MM.1S (cell line): Measurements from ENCODE around the gene C1QTNF6.

Experiments used
- DNase-seq: peaks from one replicate; pipeline ENCODE4 v3.0.0-alpha.2; 2015
- H2AFZ ChIP-seq: fragments of 300-600 bp; sonication (generic); 2 replicates; pipeline ENCODE4 v1.6.0; 2016; ENCODE audit warnings: antibody characterized with exemption, low read length
- H3F3A ChIP-seq: fragments of 300-600 bp; sonication (generic); 2 replicates; pipeline ENCODE4 v1.6.1; 2016; ENCODE audit warnings: mild to moderate bottlenecking, antibody characterized with exemption, low read length, moderate library complexity, mixed read lengths; ENCODE audit not compliant: insufficient read depth
- H3K27ac ChIP-seq: fragments of 300-600 bp; sonication (generic); 2 replicates; pipeline ENCODE4 v1.5.1; 2016; ENCODE audit warnings: mild to moderate bottlenecking, low read length
- H3K27me3 ChIP-seq: fragments of 300-600 bp; sonication (generic); replicated peaks from 2 replicates; pipeline ENCODE4 v1.6.0; 2016; ENCODE audit warnings: low read length; ENCODE audit not compliant: insufficient read depth
- H3K36me3 ChIP-seq: fragments of 300-600 bp; sonication (generic); replicated peaks from 2 replicates; pipeline ENCODE4 v1.6.1; 2016; ENCODE audit warnings: mild to moderate bottlenecking, low read length, mixed read lengths; ENCODE audit not compliant: insufficient read depth
- H3K4me1 ChIP-seq: fragments of 300-600 bp; sonication (generic); 2 replicates; pipeline ENCODE4 v1.6.1; 2016; ENCODE audit warnings: low read length, mixed read lengths
- H3K4me2 ChIP-seq: fragments of 300-600 bp; sonication (generic); 2 replicates; pipeline ENCODE4 v1.6.0; 2016; ENCODE audit warnings: low read depth, low read length
- H3K4me3 ChIP-seq: fragments of 300-600 bp; sonication (generic); 2 replicates; pipeline ENCODE4 v1.5.1; 2016; ENCODE audit warnings: low read length, mixed read lengths
- H3K79me2 ChIP-seq: fragments of 300-600 bp; sonication (generic); 2 replicates; pipeline ENCODE4 v1.6.1; 2016; ENCODE audit warnings: mixed run types, low read length, mixed read lengths
- H3K9ac ChIP-seq: fragments of 300-600 bp; sonication (generic); 2 replicates; pipeline ENCODE4 v1.6.1; 2016; ENCODE audit warnings: low read length, mixed read lengths
- H3K9me2 ChIP-seq: fragments of 300-600 bp; sonication (generic); replicated peaks from 2 replicates; pipeline ENCODE4 v1.6.1; 2016; ENCODE audit warnings: mild to moderate bottlenecking, low read length, mixed read lengths; ENCODE audit not compliant: insufficient read depth
- H3K9me3 ChIP-seq: fragments of 300-600 bp; sonication (generic); replicated peaks from 2 replicates; pipeline ENCODE4 v1.6.1; 2016; ENCODE audit warnings: mild to moderate bottlenecking, low read length, mixed read lengths; ENCODE audit not compliant: insufficient read depth
- H4K20me1 ChIP-seq: fragments of 300-600 bp; sonication (generic); 2 replicates; pipeline ENCODE4 v1.6.1; 2016; ENCODE audit warnings: mild to moderate bottlenecking, low read length, moderate library complexity, mixed read lengths; ENCODE audit not compliant: insufficient read depth
- CTCF ChIP-seq: fragments of 300-600 bp; sonication (generic); IDR thresholded peaks from 2 replicates; pipeline ENCODE4 v1.5.1; 2016; ENCODE audit warnings: antibody characterized with exemption, low read length, mixed read lengths
- EZH2 ChIP-seq: fragments of 300-600 bp; sonication (generic); optimal IDR thresholded peaks from 2 replicates; pipeline ENCODE3; 2017; ENCODE audit warnings: low read depth, mild to moderate bottlenecking, antibody characterized with exemption, low read length, mixed read lengths
- EZH2phosphoT487 ChIP-seq: fragments of 300-600 bp; sonication (generic); IDR thresholded peaks from 2 replicates; pipeline ENCODE4 v1.6.1; 2018; ENCODE audit warnings: antibody characterized with exemption, low read length

The C1QTNF6 gene

GRCh38 chr22:37209140-37209845 is 21.2 kb upstream of the C1QTNF6 start:
- H3K79me2 ChIP-seq: no peaks in the 10 kb centered on the region
- H3K9ac ChIP-seq: no peak overlapping the region
- TF ChIP-seq CTCF (no peak), EZH2 (no peak), EZH2phosphoT487 (no peak)
- DNase-seq: no peak
- no peaks in the 10 kb centered on the region for H3K9me3 ChIP-seq
- no peak overlapping the region for H3K27ac ChIP-seq
- no peaks in the 10 kb centered on the region for H4K20me1 ChIP-seq
- H3K9me2 ChIP-seq: no peaks in the 10 kb centered on the region
- H3K36me3 ChIP-seq: no peaks in the 10 kb centered on the region
- no peaks in the 10 kb centered on the region for H3K27me3 ChIP-seq
- H3K4me1 ChIP-seq: peaks cover under 1% of the 10 kb centered on the region; the same call in 1 of the 2 replicates
- H3K4me2 ChIP-seq: no peak overlapping the region
- H3F3A ChIP-seq: no peaks in the 10 kb centered on the region
- no peak overlapping the region for H3K4me3 ChIP-seq
- H2AFZ ChIP-seq: no peak overlapping the region

DNA sequence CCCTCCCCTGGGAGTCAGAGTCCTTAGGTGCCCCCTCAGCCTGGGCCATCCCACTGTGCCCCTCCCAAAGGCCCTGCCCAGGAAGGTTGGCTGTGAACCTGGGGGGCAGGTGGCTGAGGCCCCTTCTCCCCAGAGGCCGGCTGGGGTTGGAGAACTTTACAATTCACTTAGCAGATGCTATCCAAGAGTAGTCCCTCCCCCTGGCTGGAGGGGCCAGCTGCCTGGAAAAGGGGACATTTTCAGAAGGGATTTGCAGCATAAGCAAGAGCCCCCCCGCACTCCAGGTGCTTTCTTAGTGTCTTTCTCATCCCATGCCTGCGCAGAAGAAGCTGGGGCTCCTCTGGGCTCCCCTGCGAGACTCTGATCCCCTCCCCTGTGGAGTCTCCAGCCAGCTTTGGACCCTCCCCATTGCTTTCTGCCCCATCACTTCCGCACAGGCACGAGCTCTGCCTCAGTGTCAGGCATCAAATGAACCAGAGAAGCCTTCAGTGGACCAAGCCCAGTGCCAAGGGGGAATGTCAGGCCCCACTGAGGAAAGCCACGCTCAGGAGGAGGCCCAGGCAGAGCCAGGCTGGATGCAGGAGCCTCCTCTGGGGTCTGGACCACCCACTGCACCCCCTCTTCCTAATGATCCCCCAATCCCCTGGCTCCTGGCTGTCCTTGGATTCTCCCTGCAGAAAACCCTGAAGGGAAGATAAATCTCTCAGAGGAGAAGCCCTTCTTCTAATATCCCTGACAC is 20.5 kb upstream of the C1QTNF6 start:
- Histone ChIP-seq H3K4me2 (no peak overlapping the region), H3K79me2 (no peaks in the 10 kb centered on the region), H3K4me3 (no peak overlapping the region), H3K27me3 (no peaks in the 10 kb centered on the region), H3K9me3 (no peaks in the 10 kb centered on the region), H3K27ac (no peak overlapping the region), H4K20me1 (no peaks in the 10 kb centered on the region), H3K9ac (no peak overlapping the region), H3K9me2 (no peaks in the 10 kb centered on the region), H3K36me3 (no peaks in the 10 kb centered on the region), H3K4me1 (no peaks in the 10 kb centered on the region), H2AFZ (no peak overlapping the region), H3F3A (no peaks in the 10 kb centered on the region)
- no peak for TF ChIP-seq EZH2phosphoT487
- TF ChIP-seq EZH2: no peak
- no peak for TF ChIP-seq CTCF
- no peak for DNase-seq

DNA sequence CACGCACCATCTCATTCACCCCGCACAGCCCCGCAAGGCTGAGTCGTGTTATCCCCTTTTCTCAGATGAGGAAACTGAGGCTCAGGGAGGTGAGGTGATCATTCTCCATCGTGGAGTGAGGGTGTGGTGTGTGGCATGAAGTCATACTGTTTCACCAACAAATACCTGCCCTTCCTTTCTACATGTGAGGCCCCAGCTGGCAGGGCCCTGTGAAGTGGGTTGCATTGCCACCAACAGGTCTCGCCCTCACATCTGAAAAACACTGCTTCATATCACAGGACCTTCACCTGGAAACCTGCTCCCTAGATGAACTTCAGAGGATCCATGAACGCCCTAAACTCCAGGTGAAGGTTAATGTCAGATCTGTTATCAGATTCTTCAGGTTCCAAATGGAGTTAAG is 19.9 kb upstream of the C1QTNF6 start:
- no peaks in the 10 kb centered on the region for H3K27me3 ChIP-seq
- H3K79me2 ChIP-seq: no peaks in the 10 kb centered on the region
- no peaks in the 10 kb centered on the region for H3F3A ChIP-seq
- DNase-seq: no peak
- no peak overlapping the region for H3K4me3 ChIP-seq
- TF ChIP-seq EZH2phosphoT487 (no peak), EZH2 (no peak), CTCF (no peak)
- no peaks in the 10 kb centered on the region for H3K9me2 ChIP-seq
- no peak overlapping the region for H2AFZ ChIP-seq
- no peak overlapping the region for H3K9ac ChIP-seq
- H3K9me3 ChIP-seq: no peaks in the 10 kb centered on the region
- no peaks in the 10 kb centered on the region for H3K36me3 ChIP-seq
- no peak overlapping the region for H3K4me2 ChIP-seq
- H4K20me1 ChIP-seq: no peaks in the 10 kb centered on the region
- no peaks in the 10 kb centered on the region for H3K4me1 ChIP-seq
- no peak overlapping the region for H3K27ac ChIP-seq
